Measurements from ENCODE around the gene FAR2.

DNA sequence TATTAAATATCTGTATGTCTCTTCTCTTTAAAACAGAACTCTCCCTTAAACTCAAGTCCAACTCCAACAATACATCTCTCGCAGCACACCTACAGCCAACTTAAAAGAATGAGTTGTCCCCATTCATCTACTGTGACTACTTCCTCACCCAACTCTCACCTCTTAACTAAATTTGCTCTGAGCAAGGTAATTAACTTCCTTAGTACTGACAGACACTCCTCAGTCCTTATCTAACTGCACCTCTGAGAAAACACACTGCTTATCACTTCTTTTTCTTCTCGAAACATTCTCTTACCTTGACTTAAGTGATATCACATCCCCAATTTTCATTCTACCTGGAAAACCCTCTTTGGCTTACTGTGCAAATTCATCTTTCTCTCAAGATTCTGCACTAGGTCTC, 224.9 kb downstream of the FAR2 start:
- TF ChIP-seq, protein P1, sequence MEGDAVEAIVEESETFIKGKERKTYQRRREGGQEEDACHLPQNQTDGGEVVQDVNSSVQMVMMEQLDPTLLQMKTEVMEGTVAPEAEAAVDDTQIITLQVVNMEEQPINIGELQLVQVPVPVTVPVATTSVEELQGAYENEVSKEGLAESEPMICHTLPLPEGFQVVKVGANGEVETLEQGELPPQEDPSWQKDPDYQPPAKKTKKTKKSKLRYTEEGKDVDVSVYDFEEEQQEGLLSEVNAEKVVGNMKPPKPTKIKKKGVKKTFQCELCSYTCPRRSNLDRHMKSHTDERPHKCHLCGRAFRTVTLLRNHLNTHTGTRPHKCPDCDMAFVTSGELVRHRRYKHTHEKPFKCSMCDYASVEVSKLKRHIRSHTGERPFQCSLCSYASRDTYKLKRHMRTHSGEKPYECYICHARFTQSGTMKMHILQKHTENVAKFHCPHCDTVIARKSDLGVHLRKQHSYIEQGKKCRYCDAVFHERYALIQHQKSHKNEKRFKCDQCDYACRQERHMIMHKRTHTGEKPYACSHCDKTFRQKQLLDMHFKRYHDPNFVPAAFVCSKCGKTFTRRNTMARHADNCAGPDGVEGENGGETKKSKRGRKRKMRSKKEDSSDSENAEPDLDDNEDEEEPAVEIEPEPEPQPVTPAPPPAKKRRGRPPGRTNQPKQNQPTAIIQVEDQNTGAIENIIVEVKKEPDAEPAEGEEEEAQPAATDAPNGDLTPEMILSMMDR (conservative IDR thresholded peaks at IDR 0.05; ENCODE audit: low read depth in 2 of 2): no peak
- no peak for TF ChIP-seq EZH2 (IDR thresholded peaks at IDR 0.05; ENCODE audit: low read depth, unreplicated experiment)

Data from GM23338 (cell line).